HL-60 (cell line): ENCODE measurements around the gene CLDN17.

Source experiments
- DNase-seq, 2 experiments: peaks; one replicate each; pipeline ENCODE4 v3.0.0-alpha.2; 2010 to 2020; ENCODE audit warnings: low read depth in 1 of 2, low spot score in 1 of 2
- H3K27ac ChIP-seq: fragments of 250-450 bp; sonication (Bioruptor Pico); replicated peaks from 2 replicates; pipeline ENCODE4 v1.5.1; 2020; ENCODE audit warnings: mild to moderate bottlenecking, moderate library complexity
- H3K27me3 ChIP-seq: fragments of 250-450 bp; sonication (Bioruptor Pico); 2 replicates; pipeline ENCODE4 v1.5.1; 2021; ENCODE audit warnings: mild to moderate bottlenecking, moderate library complexity; ENCODE audit not compliant: insufficient read depth, poor library complexity, severe bottlenecking
- H3K4me3 ChIP-seq: replicated peaks from 2 replicates; pipeline ENCODE4 v1.5.1; 2011; ENCODE audit warnings: mild to moderate bottlenecking, control low read depth, low read length; ENCODE audit not compliant: insufficient read depth
- GABPA ChIP-seq: IDR thresholded peaks from 2 replicates; pipeline ENCODE4 v1.6.1; 2012; ENCODE audit warnings: low read depth
- POLR2AphosphoS5 ChIP-seq: IDR thresholded peaks from 2 replicates; pipeline ENCODE4 v1.6.1; 2012; ENCODE audit warnings: low read depth
- SPI1 ChIP-seq: IDR thresholded peaks from 2 replicates; pipeline ENCODE4 v1.6.1; 2012; ENCODE audit warnings: low read depth, mild to moderate bottlenecking, borderline replicate concordance
- TF ChIP-seq, protein P1 (sequence below): IDR thresholded peaks from 2 replicates; pipeline ENCODE4 v1.6.1; 2012; ENCODE audit warnings: low read depth; ENCODE audit not compliant: insufficient replicate concordance
- TF ChIP-seq, protein P2 (sequence below): IDR thresholded peaks from one replicate; pipeline ENCODE4 v1.5.1; 2011; ENCODE audit warnings: low read length, control low read depth, inconsistent platforms; ENCODE audit not compliant: insufficient read depth

CLDN17 gene

DNA sequence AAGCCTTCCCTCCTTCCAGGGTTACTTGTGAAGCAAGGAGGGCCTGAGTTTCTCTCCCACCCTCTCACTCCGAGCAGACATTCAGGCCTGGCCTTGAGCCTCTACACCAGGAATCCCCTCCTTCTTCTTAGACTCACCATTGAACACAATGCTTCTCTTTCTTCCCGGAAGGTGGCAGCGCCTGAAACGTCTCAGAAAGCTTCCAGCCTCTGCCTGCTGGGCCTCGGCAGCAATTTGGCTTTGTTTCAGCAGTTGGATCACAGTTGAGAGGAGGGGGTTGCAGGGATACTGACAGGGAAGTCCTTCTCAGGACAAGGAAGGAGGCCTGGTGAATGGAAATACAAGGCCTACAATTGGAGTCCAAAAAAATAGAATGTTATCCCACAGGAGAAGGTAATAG lies 43.0 kb upstream of the CLDN17 start:
- no peak for DNase-seq
- TF ChIP-seq, protein P1, sequence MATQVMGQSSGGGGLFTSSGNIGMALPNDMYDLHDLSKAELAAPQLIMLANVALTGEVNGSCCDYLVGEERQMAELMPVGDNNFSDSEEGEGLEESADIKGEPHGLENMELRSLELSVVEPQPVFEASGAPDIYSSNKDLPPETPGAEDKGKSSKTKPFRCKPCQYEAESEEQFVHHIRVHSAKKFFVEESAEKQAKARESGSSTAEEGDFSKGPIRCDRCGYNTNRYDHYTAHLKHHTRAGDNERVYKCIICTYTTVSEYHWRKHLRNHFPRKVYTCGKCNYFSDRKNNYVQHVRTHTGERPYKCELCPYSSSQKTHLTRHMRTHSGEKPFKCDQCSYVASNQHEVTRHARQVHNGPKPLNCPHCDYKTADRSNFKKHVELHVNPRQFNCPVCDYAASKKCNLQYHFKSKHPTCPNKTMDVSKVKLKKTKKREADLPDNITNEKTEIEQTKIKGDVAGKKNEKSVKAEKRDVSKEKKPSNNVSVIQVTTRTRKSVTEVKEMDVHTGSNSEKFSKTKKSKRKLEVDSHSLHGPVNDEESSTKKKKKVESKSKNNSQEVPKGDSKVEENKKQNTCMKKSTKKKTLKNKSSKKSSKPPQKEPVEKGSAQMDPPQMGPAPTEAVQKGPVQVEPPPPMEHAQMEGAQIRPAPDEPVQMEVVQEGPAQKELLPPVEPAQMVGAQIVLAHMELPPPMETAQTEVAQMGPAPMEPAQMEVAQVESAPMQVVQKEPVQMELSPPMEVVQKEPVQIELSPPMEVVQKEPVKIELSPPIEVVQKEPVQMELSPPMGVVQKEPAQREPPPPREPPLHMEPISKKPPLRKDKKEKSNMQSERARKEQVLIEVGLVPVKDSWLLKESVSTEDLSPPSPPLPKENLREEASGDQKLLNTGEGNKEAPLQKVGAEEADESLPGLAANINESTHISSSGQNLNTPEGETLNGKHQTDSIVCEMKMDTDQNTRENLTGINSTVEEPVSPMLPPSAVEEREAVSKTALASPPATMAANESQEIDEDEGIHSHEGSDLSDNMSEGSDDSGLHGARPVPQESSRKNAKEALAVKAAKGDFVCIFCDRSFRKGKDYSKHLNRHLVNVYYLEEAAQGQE = no peak
- Histone ChIP-seq H3K4me3 (no peak overlapping the region), H3K27ac (no peak overlapping the region), H3K27me3 (no peaks in the 10 kb centered on the region)

DNA sequence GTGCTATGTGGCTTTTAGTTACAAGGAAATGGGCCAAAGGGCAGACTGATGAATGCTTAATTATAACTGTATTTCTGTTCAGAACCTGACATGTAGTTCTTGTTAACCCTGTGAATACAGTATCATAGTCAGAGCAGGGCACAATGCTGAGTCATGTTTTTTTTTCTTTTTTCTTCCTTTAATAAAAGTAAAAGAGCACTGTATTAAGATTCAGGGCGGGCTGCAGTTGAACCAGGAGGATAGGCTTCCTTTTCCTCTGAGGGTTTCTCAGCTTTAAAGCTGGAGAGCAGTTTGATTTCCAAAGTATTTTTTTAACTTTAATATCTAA lies 40.6 kb upstream of the CLDN17 start:
- Histone ChIP-seq H3K27me3 (no peaks in the 10 kb centered on the region), H3K27ac (no peak overlapping the region), H3K4me3 (no peak overlapping the region)
- DNase-seq = no peak
- no peak for TF ChIP-seq GABPA
- TF ChIP-seq SPI1 = no peak
- TF ChIP-seq POLR2AphosphoS5 = no peak
- TF ChIP-seq, protein P1 = no peak
- TF ChIP-seq, protein P2, sequence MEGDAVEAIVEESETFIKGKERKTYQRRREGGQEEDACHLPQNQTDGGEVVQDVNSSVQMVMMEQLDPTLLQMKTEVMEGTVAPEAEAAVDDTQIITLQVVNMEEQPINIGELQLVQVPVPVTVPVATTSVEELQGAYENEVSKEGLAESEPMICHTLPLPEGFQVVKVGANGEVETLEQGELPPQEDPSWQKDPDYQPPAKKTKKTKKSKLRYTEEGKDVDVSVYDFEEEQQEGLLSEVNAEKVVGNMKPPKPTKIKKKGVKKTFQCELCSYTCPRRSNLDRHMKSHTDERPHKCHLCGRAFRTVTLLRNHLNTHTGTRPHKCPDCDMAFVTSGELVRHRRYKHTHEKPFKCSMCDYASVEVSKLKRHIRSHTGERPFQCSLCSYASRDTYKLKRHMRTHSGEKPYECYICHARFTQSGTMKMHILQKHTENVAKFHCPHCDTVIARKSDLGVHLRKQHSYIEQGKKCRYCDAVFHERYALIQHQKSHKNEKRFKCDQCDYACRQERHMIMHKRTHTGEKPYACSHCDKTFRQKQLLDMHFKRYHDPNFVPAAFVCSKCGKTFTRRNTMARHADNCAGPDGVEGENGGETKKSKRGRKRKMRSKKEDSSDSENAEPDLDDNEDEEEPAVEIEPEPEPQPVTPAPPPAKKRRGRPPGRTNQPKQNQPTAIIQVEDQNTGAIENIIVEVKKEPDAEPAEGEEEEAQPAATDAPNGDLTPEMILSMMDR = no peak

DNA sequence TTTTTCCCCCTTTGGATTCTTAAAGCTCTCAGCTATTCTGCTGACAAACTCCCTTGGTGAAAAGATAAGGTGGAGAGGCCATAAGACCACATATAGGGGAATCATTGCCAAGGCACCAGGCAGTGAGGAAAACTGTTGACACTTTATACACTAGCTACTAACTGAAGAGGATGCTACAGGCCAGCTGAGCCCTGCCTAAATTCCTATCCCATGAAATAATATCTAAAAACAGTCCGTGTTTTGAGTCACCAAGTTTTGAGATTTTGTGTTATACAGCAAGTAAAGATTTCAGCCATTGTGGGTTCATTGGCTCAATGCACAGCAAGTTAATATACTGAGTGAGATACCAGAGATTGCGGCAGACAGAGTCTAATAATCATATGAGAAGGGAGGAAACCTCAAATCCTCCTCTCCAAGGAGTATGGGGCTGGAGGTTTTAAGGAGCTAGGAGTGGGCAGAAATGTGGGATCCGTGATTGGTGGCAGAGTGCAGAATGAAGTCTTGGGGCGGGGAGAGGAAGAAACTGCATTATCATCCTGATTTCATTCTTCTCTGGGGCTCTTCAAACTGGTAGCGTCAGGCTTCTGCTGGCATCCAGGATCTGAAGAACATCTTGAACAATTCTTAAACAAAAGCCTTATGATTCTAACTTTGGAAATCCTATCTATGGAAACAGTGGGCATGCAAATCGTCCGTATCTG lies 40.1 kb upstream of the CLDN17 start:
- no peak for DNase-seq
- H3K4me3 ChIP-seq = no peak overlapping the region
- TF ChIP-seq SPI1 (no peak), POLR2AphosphoS5 (no peak), GABPA (no peak)
- TF ChIP-seq, protein P1 = no peak
- TF ChIP-seq, protein P2 = no peak
- H3K27ac ChIP-seq = no peak overlapping the region
- H3K27me3 ChIP-seq = no peaks in the 10 kb centered on the region
